Lower leg skin (tissue), 4 donors: ENCODE data around the gene RAPGEF4. TPM values are rescaled to one million over a fixed set of nuclear protein-coding genes. Genes with fewer than 3 reads are reported as not detected.

Experiments used
- DNase-seq, 2 donors: peaks; one replicate each; pipeline ENCODE4 v3.0.0-alpha.2; 2019; ENCODE audit warnings: low spot score in 2 of 2
- H3K4me3 ChIP-seq: fragments of 200-600 bp; sonication (generic); 2 replicates; pipeline ENCODE4 v1.5.1; 2017; ENCODE audit warnings: mild to moderate bottlenecking, low read depth; ENCODE audit not compliant: poor library complexity, severe bottlenecking
- POLR2A ChIP-seq, 2 donors: fragments of 450-650 bp; IDR thresholded peaks; one replicate each; pipeline ENCODE4 v1.6.1; 2016 to 2017; ENCODE audit warnings: antibody characterized with exemption in 2 of 2, mild to moderate bottlenecking in 1 of 2, moderate library complexity in 1 of 2
- WGBS, 2 donors: methylation state at CpG; one replicate each; pipeline ENCODE4 v1.1.5; 2018; 5-methylcytosine and 5-hydroxymethylcytosine counted together
- intact Hi-C: fragments of 100-400 bp; cut with DNase I; formaldehyde crosslinking; loops from one replicate; pipeline ENCODE4 v1.15.0; 2023; ENCODE audit warnings: low total_unique reads
- total RNA-seq, 4 donors: library from RNA; depleted of rRNA; stranded (reverse); fragments of >200 nt; gene quantifications; one replicate each; pipeline ENCODE4 v1.1.0, GENCODE V29; 2016
- TF ChIP-seq, protein P1 (sequence below), 3 donors: fragments of 450-650 bp; IDR thresholded peaks; one replicate each; pipeline ENCODE4 v1.5.1; 2016; ENCODE audit warnings: antibody characterized with exemption in 3 of 3, mild to moderate bottlenecking in 3 of 3, moderate library complexity in 2 of 3

Gene RAPGEF4
- total RNA-seq, 4 donors from 2014 or later: 15.5 to 25.8 (median 25.0) TPM

DNA sequence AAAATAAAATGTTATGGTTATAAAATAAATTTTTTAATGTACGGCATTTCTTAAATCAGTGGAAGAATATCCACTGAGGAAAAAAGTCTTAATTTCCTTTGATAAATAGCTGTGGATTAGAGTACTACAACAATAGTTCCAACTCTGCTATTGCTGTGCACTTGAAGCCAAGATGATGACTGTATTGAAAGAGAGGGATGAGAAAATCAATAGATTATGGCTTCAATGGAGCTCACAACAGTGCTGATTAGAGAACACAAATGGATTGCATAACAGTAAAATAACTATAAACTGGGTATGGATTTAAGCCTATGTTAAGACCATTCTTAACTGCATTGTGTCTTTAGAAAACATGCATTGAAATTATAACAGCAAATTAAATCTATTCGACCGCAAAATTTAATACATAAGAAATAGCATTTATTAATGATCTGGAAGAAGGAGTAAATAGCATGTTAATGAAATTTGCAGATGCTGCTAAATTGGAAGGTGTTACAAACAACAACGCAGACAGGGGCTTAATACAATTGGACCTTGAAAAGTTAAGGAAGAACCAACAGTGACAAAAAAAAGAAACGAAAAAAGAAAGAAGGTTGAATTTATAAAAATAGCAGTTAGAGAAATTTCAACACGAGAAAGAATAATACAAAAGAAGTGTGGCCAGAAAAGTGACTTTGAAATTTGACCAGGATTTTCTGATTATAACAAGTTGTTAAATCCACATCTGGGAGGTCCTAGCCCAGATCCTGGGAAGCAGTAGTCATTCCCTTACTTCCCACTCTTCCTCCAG lies 331.4 kb downstream of the RAPGEF4 start:
- no peak for TF ChIP-seq POLR2A (IDR thresholded peaks at IDR 0.05)
- TF ChIP-seq, protein P1, sequence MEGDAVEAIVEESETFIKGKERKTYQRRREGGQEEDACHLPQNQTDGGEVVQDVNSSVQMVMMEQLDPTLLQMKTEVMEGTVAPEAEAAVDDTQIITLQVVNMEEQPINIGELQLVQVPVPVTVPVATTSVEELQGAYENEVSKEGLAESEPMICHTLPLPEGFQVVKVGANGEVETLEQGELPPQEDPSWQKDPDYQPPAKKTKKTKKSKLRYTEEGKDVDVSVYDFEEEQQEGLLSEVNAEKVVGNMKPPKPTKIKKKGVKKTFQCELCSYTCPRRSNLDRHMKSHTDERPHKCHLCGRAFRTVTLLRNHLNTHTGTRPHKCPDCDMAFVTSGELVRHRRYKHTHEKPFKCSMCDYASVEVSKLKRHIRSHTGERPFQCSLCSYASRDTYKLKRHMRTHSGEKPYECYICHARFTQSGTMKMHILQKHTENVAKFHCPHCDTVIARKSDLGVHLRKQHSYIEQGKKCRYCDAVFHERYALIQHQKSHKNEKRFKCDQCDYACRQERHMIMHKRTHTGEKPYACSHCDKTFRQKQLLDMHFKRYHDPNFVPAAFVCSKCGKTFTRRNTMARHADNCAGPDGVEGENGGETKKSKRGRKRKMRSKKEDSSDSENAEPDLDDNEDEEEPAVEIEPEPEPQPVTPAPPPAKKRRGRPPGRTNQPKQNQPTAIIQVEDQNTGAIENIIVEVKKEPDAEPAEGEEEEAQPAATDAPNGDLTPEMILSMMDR (IDR thresholded peaks at IDR 0.05): no peak
- intact Hi-C loops: no loop called here
- H3K4me3 ChIP-seq: no peak overlapping the region
- no peak for DNase-seq
- 84 to 89% methylated on average over 6 of the region's 6 CpGs for WGBS, 2 donors

DNA sequence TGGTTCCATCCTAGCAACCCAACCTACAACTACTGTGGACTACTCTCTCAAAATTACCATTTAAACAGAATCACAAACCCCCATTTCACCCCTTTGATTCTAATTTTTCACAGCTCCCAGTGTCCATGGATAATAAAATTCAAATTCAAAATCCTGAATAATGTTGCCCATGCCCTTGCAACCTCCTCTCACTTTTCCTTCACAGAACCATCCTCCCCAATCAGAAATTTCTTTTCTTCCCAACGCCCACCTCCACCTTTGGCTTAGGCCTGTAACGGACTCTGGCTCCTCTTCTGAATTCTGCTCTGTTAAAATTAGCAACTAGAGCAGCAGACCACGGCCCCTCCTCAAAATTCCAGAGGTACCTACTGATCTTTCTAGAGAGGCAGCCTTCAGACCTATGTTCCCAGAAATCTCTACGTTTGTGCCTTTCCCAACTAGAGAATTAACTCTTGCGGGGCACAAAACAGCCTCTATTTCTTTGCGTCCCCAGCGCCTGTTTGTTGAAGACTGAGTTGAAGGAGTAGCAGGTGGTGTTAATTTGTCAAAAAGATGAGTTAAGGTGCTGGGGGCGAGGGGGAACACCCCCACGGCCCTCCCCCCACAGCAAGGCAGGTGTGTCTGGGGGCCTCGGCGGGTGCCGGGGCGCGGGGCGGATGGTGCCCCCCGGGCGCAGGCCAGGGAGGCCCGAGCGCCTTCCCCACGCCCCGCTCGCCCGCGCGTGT lies 339.6 kb downstream of the RAPGEF4 start:
- no peak for DNase-seq
- H3K4me3 ChIP-seq: peak overlapping the region; percentile 76
- 7 to 8% methylated on average over 20 to 24 of the region's 25 CpGs for WGBS, 2 donors
- intact Hi-C loops: no loop called here
- TF ChIP-seq, protein P1 (IDR thresholded peaks at IDR 0.05): no peak
- TF ChIP-seq POLR2A (IDR thresholded peaks at IDR 0.05): no peak

DNA sequence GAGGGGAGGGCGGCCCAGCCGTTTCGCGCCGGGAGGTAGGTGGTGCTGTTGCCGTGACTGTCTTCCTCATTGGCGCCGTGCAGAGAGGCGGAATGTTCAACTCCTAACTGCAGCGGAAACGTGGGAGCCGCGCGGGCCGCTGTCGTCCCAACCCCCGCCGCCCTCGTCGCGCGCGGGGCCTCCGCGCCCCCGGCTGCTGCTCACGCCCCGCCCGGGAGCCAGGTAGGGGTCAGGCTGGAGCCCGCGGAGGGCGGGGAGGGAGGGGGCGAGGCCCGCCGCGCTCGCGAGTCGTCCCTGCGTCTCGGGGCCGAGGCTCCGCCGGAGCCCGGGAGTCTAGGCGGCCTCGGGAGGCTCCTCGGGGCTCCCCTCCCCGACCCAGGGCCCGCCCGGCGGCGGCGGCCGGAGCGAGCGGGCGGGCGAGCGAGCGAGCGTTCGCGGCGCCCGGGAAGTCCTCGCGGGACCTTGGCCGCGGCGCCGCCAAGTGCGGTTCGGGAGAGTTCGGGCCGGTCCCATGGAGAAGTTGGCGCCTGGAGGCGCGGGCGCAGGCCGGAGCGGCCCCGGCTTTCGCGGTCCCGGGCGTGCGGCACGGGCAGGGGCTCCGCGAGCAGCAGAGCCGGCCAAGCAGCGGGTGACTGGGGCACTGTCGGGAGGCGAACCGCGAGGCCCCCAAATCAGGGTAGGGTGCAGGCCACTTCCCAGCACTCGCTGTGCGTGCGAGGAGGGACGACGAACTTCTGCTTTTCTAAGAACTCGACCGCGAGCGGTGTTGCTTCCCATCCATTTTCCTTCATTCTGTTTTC lies 340.3 kb downstream of the RAPGEF4 start, which contains the start of gene MAP3K20:
Gene MAP3K20 (plus strand): TSS at position 66 of the 800 bp plus-strand sequence. CDS start 15,186 bp downstream, outside the sequence.
- DNase-seq: peak; percentile 79 to 95
- intact Hi-C loops: no loop called here
- TF ChIP-seq POLR2A (IDR thresholded peaks at IDR 0.05): peak in 1 of 2 donors; percentile 32
- TF ChIP-seq, protein P1 (IDR thresholded peaks at IDR 0.05): no peak

DNA sequence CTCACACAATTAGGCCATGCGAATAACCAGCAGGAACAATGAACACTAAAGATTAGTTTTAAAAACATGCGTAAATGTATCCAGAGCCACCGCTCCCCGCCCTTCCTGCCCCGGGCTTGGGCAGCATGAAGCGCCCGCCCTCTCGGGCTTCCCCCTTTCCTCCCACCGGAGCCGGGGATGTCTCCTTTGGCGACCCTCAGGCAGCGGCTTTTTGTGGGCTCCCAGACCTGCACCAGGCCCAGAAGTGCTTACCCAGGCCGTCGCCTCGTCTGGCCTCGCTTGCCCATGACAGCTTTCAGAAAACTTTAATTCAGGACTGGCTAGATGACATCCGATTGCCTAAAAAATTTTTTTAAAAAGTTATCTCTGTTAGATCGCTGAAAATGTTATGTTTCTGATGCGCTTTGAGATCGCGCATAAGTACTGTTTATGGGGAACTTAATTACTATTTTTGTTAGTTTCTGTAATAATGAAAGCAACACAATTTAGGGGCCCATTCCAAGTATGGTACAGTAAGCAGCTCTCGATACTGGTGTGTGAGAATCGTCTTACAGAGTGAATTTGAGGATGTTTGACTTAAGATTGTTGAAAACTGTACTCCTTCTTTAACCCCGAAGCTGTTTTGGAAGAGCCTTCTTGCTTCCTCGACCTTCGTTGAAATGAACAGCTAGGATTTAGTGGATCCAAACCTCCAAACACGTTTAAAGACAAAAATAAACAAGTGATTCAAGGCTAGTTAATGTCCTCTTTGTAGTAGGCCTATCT lies 341.1 kb downstream of the RAPGEF4 start:
- intact Hi-C loops: no loop called here

More for the DNA sequence above, 340.3 kb downstream of the RAPGEF4 start, which contains the start of gene MAP3K20:
- WGBS, 2 donors: 0 to 1% methylated on average over 22 to 83 of the region's 106 CpGs
- peak within 1 kb of the TSS; percentile 76 for H3K4me3 ChIP-seq

More for the DNA sequence above, 341.1 kb downstream of the RAPGEF4 start:
- TF ChIP-seq, protein P1 (IDR thresholded peaks at IDR 0.05): no peak
- TF ChIP-seq POLR2A (IDR thresholded peaks at IDR 0.05): no peak
- DNase-seq: peak in 1 of 2 donors; percentile 90
- 1 to 3% methylated on average over 26 to 27 of the region's 27 CpGs for WGBS, 2 donors
- H3K4me3 ChIP-seq: peak overlapping the region; percentile 76
